Pulmonary artery endothelial cell (primary cell): ENCODE data around the gene GRIK4. TPM values are rescaled to one million over a fixed set of nuclear protein-coding genes. Genes with fewer than 3 reads are reported as not detected.
A peak's percentile ranks its signal among the peaks of the same experiment; 100 is the strongest.

ENCODE experiments used
- DNase-seq: peaks from one replicate; pipeline ENCODE4 v3.0.0-alpha.2; 2011; ENCODE audit warnings: low read depth, low spot score
- total RNA-seq: library from RNA; depleted of rRNA; stranded (reverse); fragments of >200 nt; gene quantifications from 2 replicates; pipeline ENCODE4 v1.2.3, GENCODE V29; 2014

GRIK4 gene
- total RNA-seq, 1 donor from 2014 or later = 0.07 TPM

GRCh38 chr11:120875986-120876385 lies 364.4 kb downstream of the GRIK4 start:
- DNase-seq = no peak

DNA sequence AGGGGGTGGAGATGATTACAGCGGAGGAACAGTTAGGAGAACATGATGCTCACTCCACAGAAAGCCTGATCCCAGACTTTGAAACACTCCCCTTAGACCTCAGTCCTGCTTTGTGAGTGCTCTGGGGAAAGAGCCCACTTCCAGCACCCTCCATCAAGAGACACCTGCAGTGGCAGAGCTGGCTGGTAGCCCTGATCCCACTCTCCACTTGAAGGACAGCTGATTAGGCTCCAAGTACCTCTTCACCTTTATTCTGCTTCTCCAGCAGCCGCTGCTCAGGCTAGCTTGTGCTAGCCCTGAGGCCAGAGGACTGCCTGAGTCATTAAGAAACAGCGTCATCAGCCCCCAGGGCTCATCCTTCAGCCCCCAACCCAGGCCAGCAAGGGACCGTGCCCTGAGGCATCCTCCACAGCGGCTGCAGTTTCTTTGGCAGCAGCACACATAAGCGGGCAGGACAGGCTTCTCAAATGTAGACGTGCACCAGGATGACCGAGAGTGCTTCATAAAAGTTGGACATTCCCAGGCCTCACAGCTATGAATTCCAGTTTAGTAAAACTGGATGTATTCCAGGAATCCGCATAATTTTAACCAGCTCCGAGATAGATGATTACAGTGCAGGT lies 366.3 kb downstream of the GRIK4 start:
- no peak for DNase-seq

DNA sequence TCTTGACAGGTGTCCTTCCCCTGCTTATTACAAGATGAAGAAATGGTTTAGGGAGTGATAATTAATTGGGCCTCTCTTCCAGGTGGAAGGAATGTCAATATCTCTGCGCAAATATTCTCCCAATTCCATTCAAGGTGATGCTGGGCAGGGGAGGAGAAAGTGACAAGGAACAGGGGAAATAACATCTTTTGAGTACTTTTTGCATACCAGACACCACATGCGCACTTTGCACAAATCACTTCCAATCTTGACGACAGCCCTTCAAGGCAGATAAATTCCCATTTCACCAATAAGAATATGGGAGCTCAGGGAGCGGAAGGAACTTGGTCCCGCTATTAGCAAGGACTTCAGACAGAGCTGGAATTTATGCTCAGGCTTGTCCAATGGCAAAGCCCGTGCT lies 367.2 kb downstream of the GRIK4 start:
- DNase-seq = no peak

GRCh38 chr11:120880498-120881175 lies 369.1 kb downstream of the GRIK4 start:
- no peak for DNase-seq

- DNase-seq = no peak
These were observed 370.0 kb downstream of the GRIK4 start for GRCh38 chr11:120881596-120881995.

GRCh38 chr11:120882175-120882574 lies 370.6 kb downstream of the GRIK4 start:
- DNase-seq = no peak

GRCh38 chr11:120883404-120884080 lies 372.0 kb downstream of the GRIK4 start:
- peak; percentile 4 for DNase-seq

DNA sequence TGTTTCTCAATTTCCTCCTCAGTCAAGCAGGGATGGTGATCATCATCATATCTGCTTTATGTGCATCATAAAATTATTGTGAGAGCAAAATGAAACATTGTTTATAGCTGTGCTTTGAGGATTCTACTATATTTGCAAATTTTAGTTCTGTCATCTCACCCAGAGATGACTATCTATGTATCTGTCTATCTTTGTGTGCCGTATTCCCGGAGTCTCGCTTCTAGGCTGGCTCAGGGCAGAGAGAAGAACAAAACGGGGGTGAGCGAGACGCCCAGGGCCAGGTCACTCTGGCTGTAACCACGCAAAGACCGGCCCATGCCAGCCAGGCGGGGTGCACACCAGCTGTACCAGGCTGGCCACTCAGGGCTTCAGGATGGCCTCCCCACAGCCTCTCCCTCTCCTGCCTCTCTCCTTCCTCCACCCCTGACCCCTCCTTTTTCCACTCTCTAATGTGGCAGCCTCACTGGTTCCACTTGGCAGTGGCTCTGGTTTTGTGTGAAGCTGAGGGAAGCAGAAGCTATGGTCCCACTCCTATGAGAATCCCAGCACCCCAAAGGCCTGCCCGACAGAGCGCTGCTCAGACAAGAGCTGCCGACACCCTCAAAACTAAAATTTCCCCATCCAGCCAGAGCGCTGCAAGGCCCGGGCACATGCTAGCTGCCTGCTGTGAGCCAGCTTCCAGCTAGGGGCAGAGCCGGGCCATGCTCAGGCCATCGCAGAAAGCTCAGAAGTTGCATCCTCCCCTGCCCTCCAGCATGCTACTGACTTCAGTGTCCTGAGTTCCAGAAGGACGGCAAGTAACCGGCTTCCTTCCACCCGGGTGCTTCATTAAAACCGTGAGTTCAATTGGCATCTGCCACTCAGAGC lies 372.8 kb downstream of the GRIK4 start:
- no peak for DNase-seq

DNA sequence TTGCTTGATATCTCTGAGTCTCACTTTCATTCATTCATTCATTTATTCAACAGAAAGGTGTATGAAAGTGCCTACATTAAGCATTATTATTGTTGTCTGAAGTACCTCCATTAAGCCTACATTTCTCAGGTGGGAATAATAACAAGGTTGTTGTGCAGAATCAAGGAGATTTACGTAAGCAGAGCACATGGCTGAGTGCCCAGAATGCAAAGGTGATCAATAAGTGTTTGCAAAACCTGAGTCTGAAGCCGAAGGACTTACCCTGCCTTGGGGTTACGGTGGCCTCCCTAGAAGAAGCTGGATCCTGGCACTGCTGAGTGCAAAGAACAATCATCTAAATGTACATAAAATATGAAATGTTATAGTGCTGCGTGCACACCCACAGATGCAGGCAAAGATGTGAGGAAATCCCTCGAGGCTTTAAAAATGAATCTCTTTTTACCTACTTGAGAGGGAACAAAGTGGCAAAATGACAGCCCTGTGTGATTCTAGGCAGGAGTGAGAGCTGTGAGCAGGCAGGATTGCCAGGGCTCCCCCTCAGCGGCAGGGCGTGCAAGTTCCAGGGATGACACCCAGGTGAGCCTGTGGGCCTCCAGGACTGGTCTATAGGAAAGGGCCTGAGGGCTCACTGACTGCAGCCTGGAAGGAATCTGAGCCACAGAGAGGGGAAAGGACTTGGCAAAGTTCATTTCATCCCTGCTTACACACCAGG lies 379.2 kb downstream of the GRIK4 start:
- DNase-seq = no peak

DNA sequence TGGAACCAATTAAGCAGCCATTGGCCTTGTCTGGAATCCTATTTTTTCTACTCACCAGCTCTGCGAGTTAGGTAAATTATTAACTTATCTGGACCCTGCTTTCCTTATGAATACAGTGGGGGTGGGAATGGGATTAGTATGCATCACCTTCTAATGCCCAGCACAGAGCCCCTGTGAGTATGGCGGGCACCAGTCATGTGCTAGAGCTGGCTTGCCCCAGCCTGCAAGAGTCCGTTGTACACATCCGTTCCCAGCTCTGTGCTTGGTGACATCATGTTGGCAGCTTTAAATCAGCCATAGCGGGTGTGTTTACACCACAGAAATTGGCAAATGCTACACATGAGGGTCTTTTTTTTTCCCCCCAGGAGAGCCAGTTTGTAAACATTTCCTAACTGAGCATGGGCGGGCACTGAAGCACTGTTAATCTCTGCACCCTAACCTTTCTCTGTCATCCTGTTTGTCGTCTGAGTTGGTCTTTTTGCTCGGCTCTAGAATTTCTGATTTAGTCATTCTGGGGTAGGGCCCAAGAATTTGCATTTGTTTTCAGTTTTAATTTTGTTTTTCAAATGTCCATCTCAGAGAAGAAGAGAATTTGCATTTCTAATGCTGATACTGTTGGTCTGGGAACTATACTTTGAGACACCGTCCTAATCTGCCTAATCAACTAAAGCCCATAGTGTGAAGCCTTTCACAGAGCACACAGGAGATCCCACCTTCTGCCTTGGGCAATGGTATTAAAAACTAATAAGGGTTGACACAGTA lies 382.1 kb downstream of the GRIK4 start:
- DNase-seq = no peak

DNA sequence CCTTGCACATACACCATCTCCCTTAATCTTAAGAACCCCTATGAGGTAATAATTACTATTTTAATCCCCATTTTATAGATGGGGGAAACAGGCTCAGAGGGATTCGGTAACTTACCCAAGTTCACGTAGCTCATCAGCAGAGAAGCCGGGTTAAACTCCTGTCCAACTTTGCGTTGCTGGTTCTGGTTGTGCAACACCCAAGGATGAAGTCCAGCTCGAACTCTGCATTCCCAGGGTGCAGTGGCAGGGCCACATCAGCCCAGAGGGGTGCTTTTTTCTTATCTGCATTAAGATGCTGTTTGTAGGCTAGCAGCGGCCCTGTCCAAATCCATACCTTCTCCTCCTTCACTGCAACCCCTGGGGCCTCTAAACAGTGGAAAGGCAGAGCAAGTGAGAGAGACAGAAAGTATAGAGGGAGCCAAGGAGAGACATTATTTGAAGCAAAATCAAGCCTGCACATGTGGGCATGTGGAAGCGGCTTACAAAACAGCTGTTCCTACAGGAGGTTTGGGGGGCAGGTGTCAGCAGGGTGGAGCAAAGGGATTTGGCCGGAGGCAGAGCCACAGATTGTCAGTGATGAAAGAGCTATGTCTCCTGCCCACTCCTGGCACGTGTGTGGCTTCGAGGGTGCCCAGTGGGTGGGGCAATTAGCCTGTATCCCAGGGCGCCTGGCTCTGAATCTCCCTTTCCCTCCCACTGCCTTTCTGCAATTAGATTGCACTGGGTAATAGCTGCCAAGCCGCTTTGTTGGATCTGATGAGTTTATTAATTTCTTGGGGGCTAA lies 382.8 kb downstream of the GRIK4 start:
- no peak for DNase-seq

- no peak for DNase-seq
These were observed 385.1 kb downstream of the GRIK4 start for GRCh38 chr11:120896687-120897086.

DNA sequence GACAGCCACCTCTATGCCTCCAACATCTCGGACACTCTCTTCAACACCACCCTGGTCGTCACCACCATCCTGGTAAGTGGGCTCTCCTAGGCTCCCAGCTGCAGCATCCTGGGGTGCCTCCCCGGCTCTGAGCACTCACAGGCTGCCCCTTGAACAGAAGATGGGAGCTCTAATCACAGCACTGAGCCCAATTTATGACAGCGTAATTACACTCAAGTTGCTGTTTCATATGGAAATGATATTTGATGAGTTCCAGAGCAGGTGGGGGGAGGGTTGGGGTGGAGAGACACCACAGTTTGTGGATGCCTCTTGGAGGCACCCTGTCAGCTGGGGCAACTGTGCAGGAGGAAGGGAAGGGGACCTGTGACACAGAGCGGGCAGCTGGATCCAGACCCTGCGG lies 387.0 kb downstream of the GRIK4 start:
- no peak for DNase-seq

- DNase-seq = no peak
These were observed 388.2 kb downstream of the GRIK4 start for GRCh38 chr11:120899720-120900119.

DNA sequence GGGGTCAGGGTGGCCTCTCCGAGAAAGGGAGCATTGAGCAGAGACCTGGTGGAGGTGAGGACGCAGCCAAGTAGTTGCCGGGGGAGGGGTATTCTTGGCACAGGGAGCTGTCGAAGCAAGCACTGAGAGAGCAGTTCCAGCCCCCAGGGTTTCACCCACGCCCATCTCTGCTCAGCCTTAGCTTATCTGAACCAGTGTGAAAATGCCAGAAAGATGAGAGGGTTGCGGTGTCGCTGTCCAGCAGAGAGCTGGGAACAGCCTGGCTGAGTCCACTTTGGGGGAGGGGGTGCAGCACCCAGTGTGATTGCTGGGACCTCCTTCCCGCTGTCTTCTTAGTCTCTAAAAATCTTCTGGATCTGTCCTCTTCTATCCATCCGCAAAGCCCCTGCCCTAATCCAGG lies 389.1 kb downstream of the GRIK4 start:
- no peak for DNase-seq

DNA sequence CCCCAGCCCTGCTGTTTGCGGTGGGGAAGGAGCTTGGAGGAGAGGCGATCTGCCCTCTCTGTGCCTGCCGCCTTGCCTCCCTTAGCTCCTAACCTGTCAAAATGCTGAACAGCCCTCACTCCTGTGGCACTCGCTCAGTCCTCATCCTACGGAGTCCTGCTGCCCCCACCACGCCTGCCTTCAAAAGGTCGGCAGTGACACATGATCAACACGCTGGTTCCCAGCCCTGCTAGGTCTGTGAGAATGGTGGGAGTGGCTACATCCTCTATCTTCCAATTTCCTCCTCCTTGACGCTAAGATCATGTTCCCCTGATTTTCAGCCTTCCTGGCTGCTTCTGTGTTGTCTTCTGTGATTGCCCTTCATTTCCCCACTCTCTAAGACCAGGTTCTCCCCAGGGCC lies 392.1 kb downstream of the GRIK4 start:
- DNase-seq = no peak

DNA sequence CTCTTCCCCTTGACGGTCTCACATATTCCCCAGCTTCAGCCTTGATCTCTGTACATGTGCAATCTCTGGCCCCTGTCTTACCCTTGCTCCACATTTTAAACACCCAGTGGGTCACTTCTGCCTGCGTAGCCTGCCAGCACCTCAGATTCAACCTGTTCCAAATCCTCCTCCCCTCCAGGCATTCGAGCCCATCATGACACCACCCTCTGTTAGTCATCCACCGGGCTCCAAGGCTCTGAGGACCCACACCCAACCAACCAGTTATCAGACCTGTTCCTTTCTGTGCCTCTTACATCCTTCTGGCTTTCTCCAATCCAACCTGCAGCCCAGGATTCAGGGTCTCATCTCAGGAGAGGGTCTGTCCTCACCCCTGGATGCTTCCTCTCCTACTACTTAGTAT lies 392.6 kb downstream of the GRIK4 start:
- DNase-seq = no peak

DNA sequence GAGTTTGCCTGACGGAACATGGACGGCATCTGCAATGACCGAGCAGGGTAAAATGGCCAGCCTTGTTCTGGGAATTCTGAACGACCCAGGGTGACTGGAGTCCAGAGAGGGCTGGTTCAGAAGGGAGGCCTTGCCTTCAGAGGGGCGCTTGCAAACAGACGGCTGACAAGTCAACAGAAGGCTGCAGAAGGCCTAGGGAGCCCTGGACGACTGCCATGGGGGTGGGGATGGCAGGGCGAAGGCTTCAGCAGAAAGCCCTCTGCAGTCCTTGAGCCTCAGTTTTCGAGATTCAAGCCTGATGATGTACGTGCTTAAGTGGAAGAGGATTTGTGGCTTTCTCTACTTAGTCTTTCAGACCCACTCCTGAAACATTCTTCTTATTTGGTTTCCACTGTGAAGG lies 395.2 kb downstream of the GRIK4 start:
- DNase-seq = no peak

DNA sequence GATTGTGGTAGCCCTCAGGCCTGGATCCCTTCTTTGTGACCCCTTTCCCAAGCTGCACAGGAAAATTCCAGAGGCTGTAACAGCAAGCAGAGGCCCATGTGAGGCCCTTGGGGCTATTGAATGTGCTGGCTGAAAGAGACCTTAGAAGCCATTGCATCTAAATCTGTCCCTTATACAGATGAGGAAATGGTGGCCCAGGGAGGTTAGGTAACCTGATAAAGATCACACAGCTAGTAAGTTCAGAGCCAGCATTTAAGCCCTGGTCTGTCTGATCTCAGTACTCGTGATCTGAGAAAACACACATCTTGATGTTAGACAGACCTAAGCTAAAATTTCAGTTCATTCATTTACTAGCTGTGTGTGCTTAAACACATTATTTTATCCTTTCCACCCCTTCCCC lies 396.4 kb downstream of the GRIK4 start:
- no peak for DNase-seq
